ENCODE results near the gene LGSN. TPM values are rescaled to one million over a fixed set of nuclear protein-coding genes. Genes with fewer than 3 reads are reported as not detected.

The LGSN gene
- total RNA-seq, 2 experiments from 2014 or later, result 0.05 TPM; not detected in 1

Other genes with a start within 250 kb of the LGSN start
- under 1 TPM; 0.48 to 0.71 TPM for gene FKBP1C, start 108.5 kb downstream of the LGSN start, total RNA-seq

All from activated CD4-positive, alpha-beta memory T cell treated with anti-CD3 and anti-CD28 coated beads for 36 hours (primary cell).